ENCODE results near the gene KCNIP3. TPM values are rescaled to one million over a fixed set of nuclear protein-coding genes. Genes with fewer than 3 reads are reported as not detected.

The KCNIP3 gene
- total and polyA plus RNA-seq, 4 donors: 1.8 to 2.7 (median 2.1) TPM

- DNase-seq: no peak
- H3K4me1 ChIP-seq (ENCODE audit: control insufficient read depth in 5 of 5, insufficient read depth in 5 of 5, low read length in 5 of 5): no peaks in the 10 kb centered on the region
- H3K36me3 ChIP-seq (ENCODE audit: control insufficient read depth in 4 of 4, insufficient read depth in 4 of 4, low read length in 4 of 4): no peaks in the 10 kb centered on the region
- no peaks in the 10 kb centered on the region for H3K27me3 ChIP-seq (ENCODE audit: control insufficient read depth in 3 of 3, insufficient read depth in 3 of 3, low read length in 2 of 3)
- no peak overlapping the region for H3K4me3 ChIP-seq
- peaks cover 0 to 2% (median 0%) of the 10 kb centered on the region in 4 donors for H3K9me3 ChIP-seq (ENCODE audit: control insufficient read depth in 4 of 4, insufficient read depth in 3 of 4, low read length in 3 of 4)
- no peak for ATAC-seq (ENCODE audit: insufficient read depth, low FRiP score)
- TF ChIP-seq CTCF (IDR thresholded peaks at IDR 0.05; ENCODE audit: control extremely low read depth, extremely low read depth): no peak
- no peak overlapping the region for H3K9ac ChIP-seq (ENCODE audit: insufficient read depth in 1 of 2, low read length in 2 of 2)
- H3K27ac ChIP-seq (ENCODE audit: low read depth in 1 of 2, low read length in 1 of 2): no peak overlapping the region
- WGBS, 2 donors: 93 to 94% methylated on average over 30 of the region's 30 CpGs
Measured at GRCh38 chr2:95326433-95327140, 29.4 kb downstream of the KCNIP3 start.

GRCh38 chr2:95327861-95328260 is 30.7 kb downstream of the KCNIP3 start:
- TF ChIP-seq CTCF (IDR thresholded peaks at IDR 0.05; ENCODE audit: control extremely low read depth, extremely low read depth): no peak
- Histone ChIP-seq H3K27ac (ENCODE audit: low read depth in 1 of 2, low read length in 1 of 2) (no peak overlapping the region), H3K36me3 (ENCODE audit: control insufficient read depth in 4 of 4, insufficient read depth in 4 of 4, low read length in 4 of 4) (no peaks in the 10 kb centered on the region), H3K27me3 (ENCODE audit: control insufficient read depth in 3 of 3, insufficient read depth in 3 of 3, low read length in 2 of 3) (no peaks in the 10 kb centered on the region), H3K4me1 (ENCODE audit: control insufficient read depth in 5 of 5, insufficient read depth in 5 of 5, low read length in 5 of 5) (no peaks in the 10 kb centered on the region), H3K9me3 (ENCODE audit: control insufficient read depth in 4 of 4, insufficient read depth in 3 of 4, low read length in 3 of 4) (peaks cover 0 to 2% (median 0%) of the 10 kb centered on the region in 4 donors), H3K9ac (ENCODE audit: insufficient read depth in 1 of 2, low read length in 2 of 2) (no peak overlapping the region), H3K4me3 (no peak overlapping the region)
- ATAC-seq (ENCODE audit: insufficient read depth, low FRiP score) (no peak), DNase-seq (no peak)
- 78 to 94% methylated on average over 7 of the region's 7 CpGs for WGBS, 2 donors

DNA sequence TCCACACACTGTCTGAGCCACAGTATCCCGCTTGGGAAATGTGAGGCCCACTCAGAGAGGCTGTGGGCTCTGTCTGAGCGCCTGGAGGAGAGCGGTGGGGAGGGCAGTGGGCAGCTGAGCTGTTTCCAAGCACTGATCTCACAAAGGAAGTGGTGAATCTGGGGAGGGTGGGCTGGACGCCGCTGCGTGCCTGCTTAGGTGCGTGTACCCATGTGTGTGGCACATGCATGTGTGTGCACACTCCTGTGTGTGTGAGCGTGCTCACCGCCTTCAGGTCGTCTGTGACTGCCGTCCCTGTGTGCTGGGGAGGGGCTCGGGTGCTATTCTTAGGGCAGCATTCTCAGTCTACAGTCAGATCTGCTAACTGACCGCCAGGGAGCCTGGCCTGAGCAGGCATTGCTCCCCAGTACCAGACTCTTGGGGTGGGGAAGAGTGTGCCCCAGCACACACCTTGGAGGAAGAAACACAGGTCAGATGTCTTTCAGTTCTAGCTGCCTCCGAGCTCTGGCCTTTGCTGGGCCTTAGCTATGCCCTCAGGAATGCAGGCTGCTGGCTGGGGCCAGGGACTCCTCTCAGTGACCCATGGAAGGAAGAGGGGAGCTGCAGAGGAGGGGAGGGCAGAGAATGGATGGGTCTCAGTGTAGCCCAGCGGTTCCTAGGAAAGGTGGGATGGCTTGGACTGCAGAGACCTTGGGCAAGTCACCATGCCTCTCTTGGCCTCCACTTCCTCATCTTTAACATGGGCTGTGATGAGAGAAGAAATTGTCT is 31.4 kb downstream of the KCNIP3 start:
- DNase-seq: no peak
- no peak overlapping the region for H3K9ac ChIP-seq (ENCODE audit: insufficient read depth in 1 of 2, low read length in 2 of 2)
- 70 to 83% methylated on average over 15 of the region's 15 CpGs for WGBS, 2 donors

More for the DNA sequence above, 31.4 kb downstream of the KCNIP3 start:
- Histone ChIP-seq H3K27ac (ENCODE audit: low read depth in 1 of 2, low read length in 1 of 2) (no peak overlapping the region), H3K36me3 (ENCODE audit: control insufficient read depth in 4 of 4, insufficient read depth in 4 of 4, low read length in 4 of 4) (no peaks in the 10 kb centered on the region), H3K4me3 (no peak overlapping the region), H3K9me3 (ENCODE audit: control insufficient read depth in 4 of 4, insufficient read depth in 3 of 4, low read length in 3 of 4) (peaks cover 0 to 2% (median 0%) of the 10 kb centered on the region in 4 donors), H3K27me3 (ENCODE audit: control insufficient read depth in 3 of 3, insufficient read depth in 3 of 3, low read length in 2 of 3) (no peaks in the 10 kb centered on the region), H3K4me1 (ENCODE audit: control insufficient read depth in 5 of 5, insufficient read depth in 5 of 5, low read length in 5 of 5) (no peaks in the 10 kb centered on the region)
- no peak for ATAC-seq (ENCODE audit: insufficient read depth, low FRiP score)
- no peak for TF ChIP-seq CTCF (IDR thresholded peaks at IDR 0.05; ENCODE audit: control extremely low read depth, extremely low read depth)
